K562 (cell line): Measurements from ENCODE around the gene A4GNT. TPM values are rescaled to one million over a fixed set of nuclear protein-coding genes. Genes with fewer than 3 reads are reported as not detected.

ENCODE experiments used
- BMI1 ChIP-seq: fragments of 150-350 bp; IDR thresholded peaks from 2 replicates; pipeline ENCODE4 v1.6.1; 2014; ENCODE audit warnings: low read length
- COPS2 ChIP-seq: fragments of 450-650 bp; conservative IDR thresholded peaks from 2 replicates; pipeline ENCODE4 v1.6.1; 2016; ENCODE audit warnings: mild to moderate bottlenecking, moderate library complexity
- ILK ChIP-seq: fragments of 450-650 bp; IDR thresholded peaks from 2 replicates; pipeline ENCODE4 v1.6.1; 2016; ENCODE audit warnings: missing genetic modification characterization, low read depth, mild to moderate bottlenecking, missing compliant biosample characterization, moderate library complexity, borderline replicate concordance
- KLF10 ChIP-seq: fragments of 250-450 bp; sonication (Bioruptor Pico); IDR thresholded peaks from 2 replicates; pipeline ENCODE4 v1.6.1; 2021; ENCODE audit warnings: matching md5 sums
- KLF13 ChIP-seq: fragments of 450-650 bp; IDR thresholded peaks from 2 replicates; pipeline ENCODE4 v1.6.1; 2016; ENCODE audit warnings: missing genetic modification characterization, low read depth, mild to moderate bottlenecking, missing compliant biosample characterization, moderate library complexity, borderline replicate concordance
- L3MBTL2 ChIP-seq: fragments of 450-650 bp; IDR thresholded peaks from 2 replicates; pipeline ENCODE4 v1.6.1; 2016; ENCODE audit warnings: mild to moderate bottlenecking, moderate library complexity
- SMARCC2 ChIP-seq: fragments of 450-650 bp; IDR thresholded peaks from 2 replicates; pipeline ENCODE4 v1.6.1; 2017; ENCODE audit warnings: antibody characterized with exemption, moderate library complexity, mild to moderate bottlenecking, low read depth
- U2AF1 ChIP-seq: fragments of 200-400 bp; formaldehyde crosslinking; optimal IDR thresholded peaks from 2 replicates; pipeline ENCODE3; 2017; ENCODE audit warnings: mild to moderate bottlenecking, low read depth, low read length, moderate library complexity
- ZC3H8 ChIP-seq: fragments of 450-650 bp; IDR thresholded peaks from 2 replicates; pipeline ENCODE4 v1.6.1; 2017
- ZNF232 ChIP-seq: sonication (generic); formaldehyde crosslinking; IDR thresholded peaks from 2 replicates; pipeline ENCODE4 v1.8.0; 2022; ENCODE audit warnings: mild to moderate bottlenecking, missing genetic modification reagents
- ZNF316 ChIP-seq: fragments of 450-650 bp; IDR thresholded peaks from 2 replicates; pipeline ENCODE4 v1.6.1; 2016
- ZNF408 ChIP-seq: fragments of 250-450 bp; sonication (Bioruptor Pico); IDR thresholded peaks from 2 replicates; pipeline ENCODE4 v1.4.0; 2020; ENCODE audit warnings: low read depth, mild to moderate bottlenecking, moderate library complexity
- polyA plus RNA-seq, 8 experiments: library from polyadenylated mRNA; depleted of rRNA in 4 of 8; stranded (reverse) in 5 of 8; unstranded in 3 of 8; fragments of >200 nt; fragmentation: Nextera tagmentation in 2 of 8; fragmentation: Illumina TruSeq in 1 of 8; extraction: Ambion mirVana in 2 of 8; extraction: Trizol in 1 of 8; gene quantifications; 2 replicates each; pipeline versions ENCODE4 v1.2.1 to v1.2.3, GENCODE V29; 2011 to 2014; ENCODE audit warnings: inconsistent platforms in 1 of 8, missing spikeins in 1 of 8
- total RNA-seq, 7 experiments: library from RNA; depleted of rRNA in 6 of 7; stranded (reverse); fragments of >200 nt in 6 of 7; fragmentation: Illumina TruSeq in 2 of 7; extraction: Trizol in 2 of 7; gene quantifications; 2 replicates each; pipeline versions ENCODE4 v1.2.1 to v1.2.3, GENCODE V29; 2011 to 2021; ENCODE audit warnings: low replicate concordance in 1 of 7
- TF ChIP-seq, protein P1 (sequence below), 2 experiments: fragments of 450-650 bp; IDR thresholded peaks; 2 replicates each; pipeline ENCODE4 v1.6.1; 2016
- TF ChIP-seq, protein P2 (sequence below): fragments of 450-650 bp; IDR thresholded peaks from 2 replicates; pipeline ENCODE4 v1.6.1; 2016; ENCODE audit warnings: mild to moderate bottlenecking
- TF ChIP-seq, protein P3 (sequence below): fragments of 250-450 bp; sonication (Bioruptor Pico); IDR thresholded peaks from 2 replicates; pipeline ENCODE4 v1.5.0; 2020; ENCODE audit warnings: mild to moderate bottlenecking, borderline replicate concordance
- TF ChIP-seq, protein P4 (sequence below): fragments of 450-650 bp; IDR thresholded peaks from 2 replicates; pipeline ENCODE4 v1.6.1; 2018; ENCODE audit not compliant: partially characterized antibody
- TF ChIP-seq, protein P5 (sequence below): sonication (generic); formaldehyde crosslinking; IDR thresholded peaks from 2 replicates; pipeline ENCODE4 v1.8.1; 2023; ENCODE audit warnings: mild to moderate bottlenecking, missing genetic modification reagents

Gene A4GNT
- total and polyA plus RNA-seq, 9 of the 15 experiments (the other 6 are each of a cell fraction or from before 2014, with no cell fraction given): not detected

DNA sequence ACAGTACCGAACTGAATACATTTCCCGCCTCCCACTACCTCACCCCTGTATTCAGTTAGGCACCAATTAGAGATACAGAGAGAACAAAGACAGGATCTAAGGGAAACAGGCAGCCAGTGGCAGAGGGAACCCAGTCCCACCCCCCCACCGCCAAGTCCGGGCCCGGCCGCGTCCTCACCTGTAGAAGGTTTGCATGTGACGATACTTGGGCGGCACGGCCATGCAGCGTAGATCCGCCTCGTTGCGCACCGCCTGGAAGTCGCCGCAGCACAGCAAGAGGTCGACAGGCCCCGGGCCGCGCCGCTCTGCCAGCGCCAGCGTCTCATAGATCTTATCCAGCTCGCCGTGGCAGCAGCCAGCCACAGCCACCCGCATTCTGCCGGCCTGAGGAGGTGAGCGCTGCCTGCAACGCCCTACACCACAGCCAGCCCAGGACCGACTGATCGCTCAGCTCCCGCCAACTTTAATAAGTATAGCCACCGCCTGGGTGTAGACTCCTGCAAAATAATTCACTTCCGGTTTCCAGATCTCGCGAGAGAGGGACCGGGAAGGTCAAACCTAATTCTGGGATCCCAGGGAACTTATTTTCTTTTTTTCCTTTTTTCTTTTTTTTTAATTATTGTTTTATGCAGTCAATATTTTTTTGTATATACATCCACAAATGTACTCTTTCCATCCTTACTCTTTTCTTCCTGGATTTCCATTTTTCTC is 42.4 kb upstream of the A4GNT start, which contains the start of gene DBR1 (continued):
- no peak for TF ChIP-seq SMARCC2
- peak; percentile 58 for TF ChIP-seq L3MBTL2
- TF ChIP-seq, protein P1, sequence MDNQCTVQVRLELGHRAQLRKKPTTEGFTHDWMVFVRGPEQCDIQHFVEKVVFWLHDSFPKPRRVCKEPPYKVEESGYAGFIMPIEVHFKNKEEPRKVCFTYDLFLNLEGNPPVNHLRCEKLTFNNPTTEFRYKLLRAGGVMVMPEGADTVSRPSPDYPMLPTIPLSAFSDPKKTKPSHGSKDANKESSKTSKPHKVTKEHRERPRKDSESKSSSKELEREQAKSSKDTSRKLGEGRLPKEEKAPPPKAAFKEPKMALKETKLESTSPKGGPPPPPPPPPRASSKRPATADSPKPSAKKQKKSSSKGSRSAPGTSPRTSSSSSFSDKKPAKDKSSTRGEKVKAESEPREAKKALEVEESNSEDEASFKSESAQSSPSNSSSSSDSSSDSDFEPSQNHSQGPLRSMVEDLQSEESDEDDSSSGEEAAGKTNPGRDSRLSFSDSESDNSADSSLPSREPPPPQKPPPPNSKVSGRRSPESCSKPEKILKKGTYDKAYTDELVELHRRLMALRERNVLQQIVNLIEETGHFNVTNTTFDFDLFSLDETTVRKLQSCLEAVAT (IDR thresholded peaks at IDR 0.05): no peak
- TF ChIP-seq KLF10: no peak
- no peak for TF ChIP-seq ILK
- TF ChIP-seq U2AF1: peak; percentile 42
- TF ChIP-seq ZNF232: no peak
- TF ChIP-seq, protein P2, sequence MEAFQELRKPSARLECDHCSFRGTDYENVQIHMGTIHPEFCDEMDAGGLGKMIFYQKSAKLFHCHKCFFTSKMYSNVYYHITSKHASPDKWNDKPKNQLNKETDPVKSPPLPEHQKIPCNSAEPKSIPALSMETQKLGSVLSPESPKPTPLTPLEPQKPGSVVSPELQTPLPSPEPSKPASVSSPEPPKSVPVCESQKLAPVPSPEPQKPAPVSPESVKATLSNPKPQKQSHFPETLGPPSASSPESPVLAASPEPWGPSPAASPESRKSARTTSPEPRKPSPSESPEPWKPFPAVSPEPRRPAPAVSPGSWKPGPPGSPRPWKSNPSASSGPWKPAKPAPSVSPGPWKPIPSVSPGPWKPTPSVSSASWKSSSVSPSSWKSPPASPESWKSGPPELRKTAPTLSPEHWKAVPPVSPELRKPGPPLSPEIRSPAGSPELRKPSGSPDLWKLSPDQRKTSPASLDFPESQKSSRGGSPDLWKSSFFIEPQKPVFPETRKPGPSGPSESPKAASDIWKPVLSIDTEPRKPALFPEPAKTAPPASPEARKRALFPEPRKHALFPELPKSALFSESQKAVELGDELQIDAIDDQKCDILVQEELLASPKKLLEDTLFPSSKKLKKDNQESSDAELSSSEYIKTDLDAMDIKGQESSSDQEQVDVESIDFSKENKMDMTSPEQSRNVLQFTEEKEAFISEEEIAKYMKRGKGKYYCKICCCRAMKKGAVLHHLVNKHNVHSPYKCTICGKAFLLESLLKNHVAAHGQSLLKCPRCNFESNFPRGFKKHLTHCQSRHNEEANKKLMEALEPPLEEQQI: 0 out of 2 replicates have a peak, but pooled peaks have one; percentile 37
- TF ChIP-seq, protein P3, sequence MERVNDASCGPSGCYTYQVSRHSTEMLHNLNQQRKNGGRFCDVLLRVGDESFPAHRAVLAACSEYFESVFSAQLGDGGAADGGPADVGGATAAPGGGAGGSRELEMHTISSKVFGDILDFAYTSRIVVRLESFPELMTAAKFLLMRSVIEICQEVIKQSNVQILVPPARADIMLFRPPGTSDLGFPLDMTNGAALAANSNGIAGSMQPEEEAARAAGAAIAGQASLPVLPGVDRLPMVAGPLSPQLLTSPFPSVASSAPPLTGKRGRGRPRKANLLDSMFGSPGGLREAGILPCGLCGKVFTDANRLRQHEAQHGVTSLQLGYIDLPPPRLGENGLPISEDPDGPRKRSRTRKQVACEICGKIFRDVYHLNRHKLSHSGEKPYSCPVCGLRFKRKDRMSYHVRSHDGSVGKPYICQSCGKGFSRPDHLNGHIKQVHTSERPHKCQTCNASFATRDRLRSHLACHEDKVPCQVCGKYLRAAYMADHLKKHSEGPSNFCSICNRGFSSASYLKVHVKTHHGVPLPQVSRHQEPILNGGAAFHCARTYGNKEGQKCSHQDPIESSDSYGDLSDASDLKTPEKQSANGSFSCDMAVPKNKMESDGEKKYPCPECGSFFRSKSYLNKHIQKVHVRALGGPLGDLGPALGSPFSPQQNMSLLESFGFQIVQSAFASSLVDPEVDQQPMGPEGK (CRISPR knock-in tag): no peak
- no peak for TF ChIP-seq BMI1
- no peak for TF ChIP-seq KLF13 (tag)
- no peak for TF ChIP-seq ZNF316
- no peak for TF ChIP-seq ZC3H8
- TF ChIP-seq, protein P4, sequence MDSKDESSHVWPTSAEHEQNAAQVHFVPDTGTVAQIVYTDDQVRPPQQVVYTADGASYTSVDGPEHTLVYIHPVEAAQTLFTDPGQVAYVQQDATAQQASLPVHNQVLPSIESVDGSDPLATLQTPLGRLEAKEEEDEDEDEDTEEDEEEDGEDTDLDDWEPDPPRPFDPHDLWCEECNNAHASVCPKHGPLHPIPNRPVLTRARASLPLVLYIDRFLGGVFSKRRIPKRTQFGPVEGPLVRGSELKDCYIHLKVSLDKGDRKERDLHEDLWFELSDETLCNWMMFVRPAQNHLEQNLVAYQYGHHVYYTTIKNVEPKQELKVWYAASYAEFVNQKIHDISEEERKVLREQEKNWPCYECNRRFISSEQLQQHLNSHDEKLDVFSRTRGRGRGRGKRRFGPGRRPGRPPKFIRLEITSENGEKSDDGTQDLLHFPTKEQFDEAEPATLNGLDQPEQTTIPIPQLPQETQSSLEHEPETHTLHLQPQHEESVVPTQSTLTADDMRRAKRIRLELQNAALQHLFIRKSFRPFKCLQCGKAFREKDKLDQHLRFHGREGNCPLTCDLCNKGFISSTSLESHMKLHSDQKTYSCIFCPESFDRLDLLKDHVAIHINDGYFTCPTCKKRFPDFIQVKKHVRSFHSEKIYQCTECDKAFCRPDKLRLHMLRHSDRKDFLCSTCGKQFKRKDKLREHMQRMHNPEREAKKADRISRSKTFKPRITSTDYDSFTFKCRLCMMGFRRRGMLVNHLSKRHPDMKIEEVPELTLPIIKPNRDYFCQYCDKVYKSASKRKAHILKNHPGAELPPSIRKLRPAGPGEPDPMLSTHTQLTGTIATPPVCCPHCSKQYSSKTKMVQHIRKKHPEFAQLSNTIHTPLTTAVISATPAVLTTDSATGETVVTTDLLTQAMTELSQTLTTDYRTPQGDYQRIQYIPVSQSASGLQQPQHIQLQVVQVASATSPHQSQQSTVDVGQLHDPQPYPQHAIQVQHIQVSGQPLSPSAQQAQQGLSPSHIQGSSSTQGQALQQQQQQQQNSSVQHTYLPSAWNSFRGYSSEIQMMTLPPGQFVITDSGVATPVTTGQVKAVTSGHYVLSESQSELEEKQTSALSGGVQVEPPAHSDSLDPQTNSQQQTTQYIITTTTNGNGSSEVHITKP: peak; percentile 81
- TF ChIP-seq ZNF408 (CRISPR knock-in tag): no peak
- no peak for TF ChIP-seq COPS2
- TF ChIP-seq, protein P5, sequence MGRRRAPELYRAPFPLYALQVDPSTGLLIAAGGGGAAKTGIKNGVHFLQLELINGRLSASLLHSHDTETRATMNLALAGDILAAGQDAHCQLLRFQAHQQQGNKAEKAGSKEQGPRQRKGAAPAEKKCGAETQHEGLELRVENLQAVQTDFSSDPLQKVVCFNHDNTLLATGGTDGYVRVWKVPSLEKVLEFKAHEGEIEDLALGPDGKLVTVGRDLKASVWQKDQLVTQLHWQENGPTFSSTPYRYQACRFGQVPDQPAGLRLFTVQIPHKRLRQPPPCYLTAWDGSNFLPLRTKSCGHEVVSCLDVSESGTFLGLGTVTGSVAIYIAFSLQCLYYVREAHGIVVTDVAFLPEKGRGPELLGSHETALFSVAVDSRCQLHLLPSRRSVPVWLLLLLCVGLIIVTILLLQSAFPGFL (CRISPR knock-in tag): no peak
